KMS-11 (cell line): ENCODE results near the gene ABCC4.

Source experiments
- H2AFZ ChIP-seq: fragments of 200-600 bp; sonication (generic); 2 replicates; pipeline ENCODE4 v1.6.1; 2016; ENCODE audit warnings: antibody characterized with exemption, mixed run types, low read depth
- H3K27ac ChIP-seq: fragments of 200-600 bp; sonication (generic); 2 replicates; pipeline ENCODE4 v1.6.1; 2016; ENCODE audit warnings: mild to moderate bottlenecking, mixed run types
- H3K27me3 ChIP-seq: fragments of 200-600 bp; sonication (generic); 2 replicates; pipeline ENCODE4 v1.6.1; 2017; ENCODE audit warnings: mild to moderate bottlenecking, low read depth, mixed run types, moderate library complexity; ENCODE audit not compliant: insufficient read depth
- H3K36me3 ChIP-seq: fragments of 200-600 bp; sonication (generic); 2 replicates; pipeline ENCODE4 v1.6.1; 2017; ENCODE audit warnings: mild to moderate bottlenecking, mixed run types; ENCODE audit not compliant: insufficient read depth
- H3K4me1 ChIP-seq: fragments of 200-600 bp; sonication (generic); 2 replicates; pipeline ENCODE4 v1.6.1; 2016; ENCODE audit warnings: mild to moderate bottlenecking, low read depth, mixed run types; ENCODE audit not compliant: poor library complexity, severe bottlenecking
- H3K4me2 ChIP-seq: fragments of 200-600 bp; sonication (generic); 2 replicates; pipeline ENCODE4 v1.7.0; 2016; ENCODE audit warnings: mild to moderate bottlenecking, mixed run types
- H3K4me3 ChIP-seq: fragments of 200-600 bp; sonication (generic); IDR thresholded peaks from 2 replicates; pipeline ENCODE4 v1.6.1; 2017; ENCODE audit warnings: low read depth, low read length, mixed read lengths; ENCODE audit not compliant: insufficient read depth
- H3K79me2 ChIP-seq: fragments of 200-600 bp; sonication (generic); 2 replicates; pipeline ENCODE4 v1.6.1; 2016; ENCODE audit warnings: low read depth, mixed run types; ENCODE audit not compliant: insufficient read depth
- H3K9ac ChIP-seq: fragments of 200-600 bp; sonication (generic); 2 replicates; pipeline ENCODE4 v1.6.1; 2016; ENCODE audit warnings: mild to moderate bottlenecking, mixed run types
- H4K20me1 ChIP-seq: fragments of 200-600 bp; sonication (generic); 2 replicates; pipeline ENCODE4 v1.6.1; 2016; ENCODE audit warnings: mild to moderate bottlenecking, mixed run types; ENCODE audit not compliant: insufficient read depth
- TF ChIP-seq, protein P1 (sequence below): fragments of 200-600 bp; sonication (generic); conservative IDR thresholded peaks from 2 replicates; pipeline ENCODE4 v1.6.1; 2017; ENCODE audit warnings: low read depth, mild to moderate bottlenecking, antibody characterized with exemption, low read length, moderate library complexity, mixed read lengths

ABCC4 gene

DNA sequence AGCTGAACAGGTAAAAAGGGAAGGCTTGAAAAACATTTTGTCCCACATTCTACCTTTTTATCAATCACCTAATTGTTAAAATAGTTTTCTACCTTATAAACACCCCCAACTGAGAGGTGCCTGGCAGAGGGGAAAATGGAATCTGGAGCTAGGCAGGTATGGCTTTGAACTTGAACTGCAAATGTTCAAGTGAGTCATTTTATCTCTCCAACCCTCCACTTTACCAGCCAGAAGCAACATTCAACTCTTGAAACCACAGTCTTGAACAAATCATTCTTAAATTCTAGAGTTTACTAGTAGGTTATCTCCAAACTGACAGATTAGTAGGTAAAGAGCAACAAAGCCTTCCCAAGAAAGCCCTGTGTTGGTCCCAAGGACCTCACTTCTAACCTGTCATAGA, 116.9 kb downstream of the ABCC4 start:
- no peak overlapping the region for H3K4me2 ChIP-seq
- H3K36me3 ChIP-seq = no peaks in the 10 kb centered on the region
- no peaks in the 10 kb centered on the region for H4K20me1 ChIP-seq
- no peaks in the 10 kb centered on the region for H3K4me1 ChIP-seq
- no peaks in the 10 kb centered on the region for H3K79me2 ChIP-seq
- TF ChIP-seq, protein P1, sequence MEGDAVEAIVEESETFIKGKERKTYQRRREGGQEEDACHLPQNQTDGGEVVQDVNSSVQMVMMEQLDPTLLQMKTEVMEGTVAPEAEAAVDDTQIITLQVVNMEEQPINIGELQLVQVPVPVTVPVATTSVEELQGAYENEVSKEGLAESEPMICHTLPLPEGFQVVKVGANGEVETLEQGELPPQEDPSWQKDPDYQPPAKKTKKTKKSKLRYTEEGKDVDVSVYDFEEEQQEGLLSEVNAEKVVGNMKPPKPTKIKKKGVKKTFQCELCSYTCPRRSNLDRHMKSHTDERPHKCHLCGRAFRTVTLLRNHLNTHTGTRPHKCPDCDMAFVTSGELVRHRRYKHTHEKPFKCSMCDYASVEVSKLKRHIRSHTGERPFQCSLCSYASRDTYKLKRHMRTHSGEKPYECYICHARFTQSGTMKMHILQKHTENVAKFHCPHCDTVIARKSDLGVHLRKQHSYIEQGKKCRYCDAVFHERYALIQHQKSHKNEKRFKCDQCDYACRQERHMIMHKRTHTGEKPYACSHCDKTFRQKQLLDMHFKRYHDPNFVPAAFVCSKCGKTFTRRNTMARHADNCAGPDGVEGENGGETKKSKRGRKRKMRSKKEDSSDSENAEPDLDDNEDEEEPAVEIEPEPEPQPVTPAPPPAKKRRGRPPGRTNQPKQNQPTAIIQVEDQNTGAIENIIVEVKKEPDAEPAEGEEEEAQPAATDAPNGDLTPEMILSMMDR = no peak
- no peaks in the 10 kb centered on the region for H3K27me3 ChIP-seq
- H3K27ac ChIP-seq = no peak overlapping the region
- H3K4me3 ChIP-seq = no peak overlapping the region
- H3K9ac ChIP-seq = no peak overlapping the region
- no peak overlapping the region for H2AFZ ChIP-seq

DNA sequence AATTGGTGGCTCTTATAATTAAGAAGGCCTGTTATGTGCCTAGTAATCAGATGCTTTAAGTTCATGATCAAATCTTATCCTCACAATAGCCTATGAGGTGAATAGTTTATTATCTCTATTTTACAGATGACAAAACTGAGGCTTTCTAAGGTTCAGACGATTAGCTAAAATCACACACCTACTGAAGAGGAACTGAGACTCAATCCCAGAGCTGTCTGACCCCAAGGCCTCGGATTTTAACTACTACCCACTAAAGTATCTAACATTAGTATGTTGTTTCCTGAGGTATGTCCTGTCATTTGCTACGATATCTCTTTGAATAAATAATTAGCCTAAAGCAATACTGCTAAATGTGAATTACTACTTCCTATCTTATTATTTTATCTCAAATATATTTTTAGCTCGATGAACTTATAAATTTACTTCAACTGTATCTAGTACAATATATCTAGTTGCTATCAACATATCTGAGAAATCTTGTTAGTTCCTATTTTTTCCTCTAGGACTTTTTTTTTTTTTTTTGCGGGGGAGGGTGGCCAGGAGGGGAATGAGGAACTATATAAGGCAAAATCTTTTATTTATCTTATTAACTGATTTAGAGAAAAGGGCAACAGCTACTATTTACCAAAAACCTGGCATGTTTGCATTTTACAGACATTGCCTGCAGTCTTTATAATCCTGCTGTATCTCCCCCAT, 118.5 kb downstream of the ABCC4 start:
- H3K36me3 ChIP-seq = no peaks in the 10 kb centered on the region
- no peaks in the 10 kb centered on the region for H3K27me3 ChIP-seq
- H3K79me2 ChIP-seq = no peaks in the 10 kb centered on the region
- H3K9ac ChIP-seq = no peak overlapping the region
- TF ChIP-seq, protein P1 = no peak
- H2AFZ ChIP-seq = no peak overlapping the region
- no peaks in the 10 kb centered on the region for H3K4me1 ChIP-seq
- H3K4me3 ChIP-seq = no peak overlapping the region
- H4K20me1 ChIP-seq = no peaks in the 10 kb centered on the region
- H3K27ac ChIP-seq = no peak overlapping the region
- H3K4me2 ChIP-seq = no peak overlapping the region

DNA sequence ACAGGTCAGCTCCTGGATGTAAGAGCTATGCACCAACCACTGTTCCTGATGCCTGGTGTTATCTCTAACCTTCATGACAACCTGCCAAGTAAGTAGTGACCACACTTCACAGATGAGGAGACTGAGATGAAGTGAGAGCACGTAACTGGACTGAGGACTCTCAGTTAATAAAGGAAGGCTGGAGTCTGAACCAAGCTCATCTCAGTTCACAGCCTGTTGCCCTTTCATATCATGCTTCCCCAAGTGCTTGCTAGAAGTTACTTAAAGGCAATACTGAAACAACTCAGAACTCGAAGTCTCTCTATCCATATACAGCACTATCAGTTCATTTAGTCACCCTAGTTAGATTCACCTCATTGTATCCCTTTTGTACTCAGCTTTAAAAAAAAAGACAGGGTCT, 119.7 kb downstream of the ABCC4 start:
- Histone ChIP-seq H3K27me3 (no peaks in the 10 kb centered on the region), H2AFZ (no peak overlapping the region), H3K4me2 (no peak overlapping the region), H3K4me3 (no peak overlapping the region), H3K79me2 (no peaks in the 10 kb centered on the region), H3K36me3 (no peaks in the 10 kb centered on the region), H3K27ac (no peak overlapping the region), H3K9ac (no peak overlapping the region), H4K20me1 (no peaks in the 10 kb centered on the region), H3K4me1 (no peaks in the 10 kb centered on the region)
- TF ChIP-seq, protein P1 = no peak

DNA sequence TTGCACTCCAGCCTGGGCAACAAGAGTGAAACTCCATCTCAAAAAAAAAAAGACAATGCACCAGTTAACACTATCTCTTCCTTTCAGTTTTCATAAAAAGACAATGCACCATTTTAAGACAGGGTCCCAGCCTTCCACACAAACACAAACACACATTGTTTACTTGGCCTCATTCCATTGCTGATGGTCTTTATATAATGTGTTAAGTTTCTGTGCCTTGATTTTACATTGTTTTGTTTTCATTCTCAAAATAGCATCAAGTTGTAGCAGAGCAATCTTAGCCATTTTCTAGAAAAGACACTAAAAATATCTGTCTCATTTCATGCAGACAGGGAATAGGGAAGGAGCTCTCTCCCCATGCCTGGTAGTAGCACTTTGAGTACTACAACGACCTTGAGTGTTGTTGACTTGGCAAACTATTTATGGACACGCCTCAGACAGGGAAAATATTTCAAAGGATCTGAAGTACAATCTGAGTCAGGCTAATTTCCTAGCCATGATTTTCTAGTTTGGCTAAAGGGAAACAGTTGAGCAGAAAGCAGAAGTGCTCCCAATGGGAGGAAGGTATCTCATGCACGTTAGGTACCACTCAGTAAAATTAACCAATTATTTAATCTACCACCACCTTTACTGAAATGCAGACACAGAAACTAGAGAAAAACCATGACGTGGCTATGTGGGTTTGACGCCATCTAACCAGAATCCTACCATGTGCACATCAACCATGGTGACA, 120.6 kb downstream of the ABCC4 start:
- no peaks in the 10 kb centered on the region for H4K20me1 ChIP-seq
- TF ChIP-seq, protein P1 = no peak
- no peak overlapping the region for H2AFZ ChIP-seq
- H3K9ac ChIP-seq = no peak overlapping the region
- no peaks in the 10 kb centered on the region for H3K4me1 ChIP-seq
- no peak overlapping the region for H3K4me2 ChIP-seq
- no peaks in the 10 kb centered on the region for H3K79me2 ChIP-seq
- H3K27ac ChIP-seq = no peak overlapping the region
- H3K27me3 ChIP-seq = no peaks in the 10 kb centered on the region
- no peak overlapping the region for H3K4me3 ChIP-seq
- H3K36me3 ChIP-seq = no peaks in the 10 kb centered on the region
